OCI-LY7 (cell line): Measurements from ENCODE around the gene ENTPD6.

Experiments used
- EZH2phosphoT487 ChIP-seq: fragments of 200-600 bp; sonication (generic); IDR thresholded peaks from 2 replicates; pipeline ENCODE4 v1.6.1; 2018; ENCODE audit warnings: low read depth, borderline replicate concordance, mild to moderate bottlenecking, mixed run types, antibody characterized with exemption, low read length, moderate library complexity, mixed read lengths
- TF ChIP-seq, protein P1 (sequence below): fragments of 200-600 bp; sonication (generic); conservative IDR thresholded peaks from 2 replicates; pipeline ENCODE4 v1.5.1; 2014; ENCODE audit warnings: mild to moderate bottlenecking, antibody characterized with exemption, low read length, moderate library complexity, mixed read lengths

- TF ChIP-seq, protein P1, sequence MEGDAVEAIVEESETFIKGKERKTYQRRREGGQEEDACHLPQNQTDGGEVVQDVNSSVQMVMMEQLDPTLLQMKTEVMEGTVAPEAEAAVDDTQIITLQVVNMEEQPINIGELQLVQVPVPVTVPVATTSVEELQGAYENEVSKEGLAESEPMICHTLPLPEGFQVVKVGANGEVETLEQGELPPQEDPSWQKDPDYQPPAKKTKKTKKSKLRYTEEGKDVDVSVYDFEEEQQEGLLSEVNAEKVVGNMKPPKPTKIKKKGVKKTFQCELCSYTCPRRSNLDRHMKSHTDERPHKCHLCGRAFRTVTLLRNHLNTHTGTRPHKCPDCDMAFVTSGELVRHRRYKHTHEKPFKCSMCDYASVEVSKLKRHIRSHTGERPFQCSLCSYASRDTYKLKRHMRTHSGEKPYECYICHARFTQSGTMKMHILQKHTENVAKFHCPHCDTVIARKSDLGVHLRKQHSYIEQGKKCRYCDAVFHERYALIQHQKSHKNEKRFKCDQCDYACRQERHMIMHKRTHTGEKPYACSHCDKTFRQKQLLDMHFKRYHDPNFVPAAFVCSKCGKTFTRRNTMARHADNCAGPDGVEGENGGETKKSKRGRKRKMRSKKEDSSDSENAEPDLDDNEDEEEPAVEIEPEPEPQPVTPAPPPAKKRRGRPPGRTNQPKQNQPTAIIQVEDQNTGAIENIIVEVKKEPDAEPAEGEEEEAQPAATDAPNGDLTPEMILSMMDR = no peak
- TF ChIP-seq EZH2phosphoT487 = no peak
Observed at GRCh38 chr20:25226433-25227316, 31.2 kb downstream of the ENTPD6 start.
